Heart left ventricle (tissue), 16 donors: ENCODE results near the gene SIVA1. TPM values are rescaled to one million over a fixed set of nuclear protein-coding genes. Genes with fewer than 3 reads are reported as not detected.

Experiments
- ATAC-seq, 4 donors: fragments of 200-7000 bp; cut with Tn5 transposase; one replicate each; pipeline ENCODE4 v1.9.1; 2020 to 2022; ENCODE audit warnings: moderate library complexity in 4 of 4, mild to moderate bottlenecking in 3 of 4, moderate number of reproducible peaks in 1 of 4
- DNase-seq, 5 donors: peaks; one replicate each; pipeline ENCODE4 v3.0.0-alpha.2; 2020
- H3K27ac ChIP-seq, 12 donors: fragments of 200-600 bp; sonication (generic) in 4 of 12; one replicate each; pipeline versions ENCODE4 v1.5.0 to v1.8.0; 2016 to 2022; ENCODE audit warnings: mild to moderate bottlenecking in 2 of 12
- H3K27me3 ChIP-seq, 9 donors: fragments of 200-600 bp; sonication (generic) in 2 of 9; one replicate each; pipeline versions ENCODE4 v1.5.1 to v1.8.0; 2016 to 2022; ENCODE audit warnings: mild to moderate bottlenecking in 3 of 9
- H3K36me3 ChIP-seq, 9 donors: fragments of 200-600 bp; sonication (generic) in 2 of 9; one replicate each; pipeline versions ENCODE4 v1.5.0 to v1.8.0; 2018 to 2022; ENCODE audit warnings: mild to moderate bottlenecking in 2 of 9
- H3K4me1 ChIP-seq, 12 donors: fragments of 200-600 bp; sonication (generic) in 4 of 12; one replicate each; pipeline versions ENCODE4 v1.5.0 to v1.8.0; 2016 to 2022; ENCODE audit warnings: mild to moderate bottlenecking in 3 of 12
- H3K4me3 ChIP-seq, 12 donors: fragments of 200-600 bp; sonication (generic) in 4 of 12; one replicate each; pipeline versions ENCODE4 v1.5.0 to v1.8.0; 2017 to 2022; ENCODE audit warnings: mild to moderate bottlenecking in 9 of 12, moderate library complexity in 4 of 12
- H3K9me3 ChIP-seq, 12 donors: fragments of 200-600 bp; sonication (generic) in 4 of 12; one replicate each; pipeline versions ENCODE4 v1.5.0 to v1.8.0; 2016 to 2022; ENCODE audit warnings: mild to moderate bottlenecking in 1 of 12
- POLR2A ChIP-seq, 2 donors: fragments of 450-650 bp; IDR thresholded peaks; one replicate each; pipeline ENCODE4 v1.6.1; 2017; ENCODE audit warnings: antibody characterized with exemption in 2 of 2, mild to moderate bottlenecking in 2 of 2, moderate library complexity in 2 of 2
- WGBS, 4 donors: extraction: QIAGEN DNeasy Blood & Tissue Kit in 2 of 4; methylation state at CpG; one replicate each; pipeline versions ENCODE4 v1.1.5 to v1.1.7; 2013 to 2018; 5-methylcytosine and 5-hydroxymethylcytosine counted together
- intact Hi-C, 10 donors: fragments of 100-400 bp; cut with DNase I; formaldehyde crosslinking; loops; one replicate each; pipeline versions ENCODE4 v1.11.1 to v1.14.2; 2022
- polyA plus RNA-seq, 2 donors: library from polyadenylated mRNA; stranded (reverse); fragments of 200-250 nt; gene quantifications; one replicate each; pipeline ENCODE4 v1.2.3, GENCODE V29; 2013
- total RNA-seq, 9 donors: library from RNA; depleted of rRNA in 2 of 9; stranded (reverse); fragments of >200 nt in 2 of 9; fragmentation: NEBNext Ultra II Directional in 3 of 9; extraction: Animal tissue kit (Norgen Biotek cat#: 25700) in 3 of 9; gene quantifications; one replicate each; pipeline versions ENCODE4 v1.1.0 to v1.2.4, GENCODE V29; 2016 to 2023
- TF ChIP-seq, protein P1 (sequence below), 12 donors: fragments of 200-600 bp; sonication (generic) in 4 of 12; IDR thresholded peaks; one replicate each; pipeline versions ENCODE4 v1.5.0 to v1.8.0; 2018 to 2022; ENCODE audit warnings: antibody characterized with exemption in 12 of 12, mild to moderate bottlenecking in 5 of 12
- donor health status: ischemic (EF 13 %, LVEDD 7.1; RV severe dilation, severe dysfunction).
- donor health status: healthy with polysubstance abuse.
- donor health status: DM: no; HTN: yes; CAD: no.
- donor health status: DM: no; HTN: no; CAD: no.
- donor health status: ischemic (EF 25% LVEDD 6.9; RV normal size, moderate dysfunction).
- donor health status: ischemic (EF 25% LVEDD 5.7; RV mildly dilated, moderate dysfunction).
- donor health status: healthy.
- donor health status: DM: yes; HTN: yes; CAD: no.
- donor health status: ischemic (EF 35%, LVEDD 5.7; RV mildly dilated, moderate dysfunction).
- donor health status: nonischemic (EF 11% LVEDD 7.7; RV severe dilation, severe dysfunction).
- donor health status: DM: yes; HTN: yes; CAD: no.
- donor health status: PGD.
- donor health status: ischemic (EF 29% LVEDD 5.4; RV normal size, mild dysfunction).
- donor health status: nonischemic (EF 23%, LVEDD 6.1; RV moderate dilation, normal function).

The SIVA1 gene
- total and polyA plus RNA-seq, 11 donors = 41.0 to 203 (median 57.4) TPM

DNA sequence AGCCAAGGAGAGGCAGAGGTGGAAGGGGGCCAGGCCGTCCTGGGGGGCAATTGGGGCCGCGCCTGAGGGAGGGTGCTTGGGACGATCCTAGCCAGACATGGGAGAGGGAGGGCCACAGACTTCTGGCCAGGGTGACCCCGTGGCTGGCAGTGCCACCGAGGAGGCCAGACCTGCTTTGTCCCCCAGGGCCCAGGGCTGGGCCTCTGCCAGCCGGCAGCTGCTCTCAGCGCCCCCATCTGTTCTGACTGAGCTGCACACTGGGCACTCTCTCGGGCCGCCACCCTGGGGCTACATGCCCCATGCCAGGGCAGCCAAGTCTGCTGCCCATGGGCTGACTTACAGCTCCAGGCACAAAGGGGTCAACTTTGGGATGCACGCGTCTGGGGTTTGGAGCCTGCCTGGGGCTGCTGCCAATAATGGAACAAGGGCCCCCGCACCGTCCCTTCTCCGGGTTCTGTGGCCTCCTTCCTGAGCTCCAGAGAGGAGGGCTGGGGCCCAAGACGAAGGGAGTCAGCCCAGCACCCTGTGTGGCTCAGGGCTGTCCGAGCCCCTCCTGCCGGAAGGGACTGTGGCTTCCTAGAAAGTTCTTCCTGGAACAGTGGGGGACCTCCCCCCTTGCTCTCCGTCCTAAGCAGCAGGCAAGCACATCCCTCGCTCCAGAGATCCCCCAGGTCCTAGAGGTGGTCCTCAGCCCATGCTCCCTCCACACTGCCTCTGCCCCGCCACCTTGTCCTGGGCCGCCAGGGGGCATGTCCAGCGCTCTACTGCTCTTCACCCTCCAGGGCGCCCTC, 27.8 kb upstream of the SIVA1 start:
- H3K4me3 ChIP-seq = peak overlapping the region; percentile 63 to 96 (median 78)
- H3K9me3 ChIP-seq = no peaks in the 10 kb centered on the region
- ATAC-seq (peak; percentile 45 to 65 (median 52)), DNase-seq (peak; percentile 65 to 86 (median 82))
- peaks cover 3 to 76% (median 42%) of the 10 kb centered on the region in 12 donors for H3K4me1 ChIP-seq
- peak overlapping the region; percentile 77 to 98 (median 90) for H3K27ac ChIP-seq
- H3K27me3 ChIP-seq = no peaks in the 10 kb centered on the region
- no peak for TF ChIP-seq POLR2A (IDR thresholded peaks at IDR 0.05)
- TF ChIP-seq, protein P1, sequence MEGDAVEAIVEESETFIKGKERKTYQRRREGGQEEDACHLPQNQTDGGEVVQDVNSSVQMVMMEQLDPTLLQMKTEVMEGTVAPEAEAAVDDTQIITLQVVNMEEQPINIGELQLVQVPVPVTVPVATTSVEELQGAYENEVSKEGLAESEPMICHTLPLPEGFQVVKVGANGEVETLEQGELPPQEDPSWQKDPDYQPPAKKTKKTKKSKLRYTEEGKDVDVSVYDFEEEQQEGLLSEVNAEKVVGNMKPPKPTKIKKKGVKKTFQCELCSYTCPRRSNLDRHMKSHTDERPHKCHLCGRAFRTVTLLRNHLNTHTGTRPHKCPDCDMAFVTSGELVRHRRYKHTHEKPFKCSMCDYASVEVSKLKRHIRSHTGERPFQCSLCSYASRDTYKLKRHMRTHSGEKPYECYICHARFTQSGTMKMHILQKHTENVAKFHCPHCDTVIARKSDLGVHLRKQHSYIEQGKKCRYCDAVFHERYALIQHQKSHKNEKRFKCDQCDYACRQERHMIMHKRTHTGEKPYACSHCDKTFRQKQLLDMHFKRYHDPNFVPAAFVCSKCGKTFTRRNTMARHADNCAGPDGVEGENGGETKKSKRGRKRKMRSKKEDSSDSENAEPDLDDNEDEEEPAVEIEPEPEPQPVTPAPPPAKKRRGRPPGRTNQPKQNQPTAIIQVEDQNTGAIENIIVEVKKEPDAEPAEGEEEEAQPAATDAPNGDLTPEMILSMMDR (IDR thresholded peaks at IDR 0.05) = peak in 7 of 12 donors; percentile 8 to 53 (median 32)
- WGBS, 4 donors = 17 to 29% (median 19%) methylated on average over 11 to 24 of the region's 24 CpGs
- peaks cover 0 to 7% (median 0%) of the 10 kb centered on the region in 9 donors for H3K36me3 ChIP-seq
- intact Hi-C loops = loop anchor here in 2 of 10 donors (10.0 kb wide), 1 partner anchor 140 kb away; no protein-coding TSS in a partner anchor

DNA sequence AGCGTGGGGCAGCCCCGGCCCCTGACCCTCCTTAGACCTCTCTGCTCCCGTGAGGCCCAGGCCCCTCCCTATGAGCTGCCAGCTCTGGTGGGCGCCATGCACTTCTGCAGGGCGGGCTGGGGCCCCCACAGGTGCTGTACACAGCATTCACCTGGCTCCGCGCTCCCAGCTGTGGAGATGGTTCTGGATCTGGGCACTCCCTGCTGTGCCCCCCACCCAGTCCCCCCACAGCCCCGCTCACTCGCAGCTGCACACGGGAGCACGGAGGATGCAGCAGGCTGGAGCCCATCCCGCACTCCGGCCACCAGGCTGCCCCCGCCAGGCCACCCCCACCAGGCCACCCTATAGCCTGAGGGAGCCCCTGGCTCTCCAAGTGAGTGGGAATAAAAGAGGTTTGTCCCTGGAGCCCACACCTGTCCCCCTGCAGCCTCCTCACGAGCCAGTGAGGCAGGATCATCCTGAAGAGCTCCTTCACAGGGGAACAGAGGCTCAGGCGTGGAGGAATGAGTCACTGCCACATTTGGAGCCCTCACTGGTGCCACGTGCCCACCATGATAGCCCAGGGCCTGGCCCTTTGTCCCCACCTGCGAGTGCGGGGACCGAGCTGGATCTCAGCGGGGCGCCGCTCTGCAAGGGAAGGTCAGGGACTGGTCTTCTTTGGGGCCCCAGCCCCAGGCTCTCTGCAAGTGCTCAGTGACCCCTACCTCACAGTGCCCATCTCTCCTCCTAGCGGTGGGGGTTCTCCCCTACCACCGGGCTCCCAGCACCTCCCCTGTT, 27.0 kb upstream of the SIVA1 start:
- DNase-seq (no peak), ATAC-seq (no peak)
- TF ChIP-seq, protein P1 (IDR thresholded peaks at IDR 0.05) = no peak
- no peak for TF ChIP-seq POLR2A (IDR thresholded peaks at IDR 0.05)
- Histone ChIP-seq H3K4me3 (peak overlapping the region in 7 of 12 donors; percentile 63 to 96 (median 83)), H3K27ac (peak overlapping the region; percentile 14 to 98 (median 90)), H3K27me3 (no peaks in the 10 kb centered on the region), H3K36me3 (peaks cover 0 to 7% (median 0%) of the 10 kb centered on the region in 9 donors), H3K4me1 (peaks cover 3 to 82% (median 42%) of the 10 kb centered on the region in 12 donors), H3K9me3 (no peaks in the 10 kb centered on the region)
- intact Hi-C loops = loop anchor here in 2 of 10 donors (10.0 kb wide), 1 partner anchor 141 kb away; no protein-coding TSS in a partner anchor
- WGBS, 4 donors = 47 to 66% (median 62%) methylated on average over 13 to 25 of the region's 25 CpGs

DNA sequence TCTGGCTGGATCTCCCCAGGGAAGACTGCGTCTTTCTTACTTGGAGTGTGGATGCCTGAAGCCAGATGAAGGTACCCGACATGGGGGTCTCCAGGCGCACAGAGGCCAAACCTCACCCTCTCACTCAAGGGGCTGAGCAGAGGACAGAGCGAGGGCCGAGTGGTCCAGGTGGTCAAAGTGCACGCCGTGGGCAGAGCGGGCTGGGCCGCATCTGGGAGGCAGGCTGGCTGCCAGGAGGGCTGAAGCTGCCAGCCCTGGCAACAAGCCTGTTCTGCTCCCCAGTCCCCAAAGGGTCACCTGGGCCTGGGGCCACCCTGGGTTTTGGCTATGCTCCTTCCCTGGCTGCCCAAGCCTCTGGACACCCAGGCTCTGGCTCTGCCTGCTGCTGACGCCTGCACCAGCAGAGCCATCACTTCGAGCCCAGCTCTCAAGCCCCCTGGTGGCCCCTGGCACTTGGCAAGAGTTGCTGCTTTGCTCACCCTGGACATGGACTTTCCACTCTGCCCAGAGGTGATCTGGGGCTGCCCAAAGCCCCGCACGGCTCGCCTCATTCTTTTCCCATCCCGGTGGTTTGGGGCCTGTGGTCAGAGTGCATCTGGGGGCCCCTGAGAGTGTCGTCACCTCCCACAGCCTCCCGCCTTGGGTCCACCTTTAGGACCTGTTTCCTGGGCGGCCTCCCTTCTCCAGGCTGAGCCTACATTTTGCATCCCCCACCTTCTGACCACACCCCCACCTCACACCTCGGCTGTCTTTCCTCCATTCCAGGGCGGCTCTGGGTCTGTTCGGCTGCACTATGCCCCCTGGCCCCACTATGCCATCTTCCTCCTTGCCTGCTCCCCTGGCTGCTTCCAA, 26.1 kb upstream of the SIVA1 start:
- Histone ChIP-seq H3K9me3 (no peaks in the 10 kb centered on the region), H3K4me3 (no peak overlapping the region), H3K27ac (peak overlapping the region in 9 of 12 donors; percentile 29 to 98 (median 89)), H3K27me3 (no peaks in the 10 kb centered on the region), H3K4me1 (peaks cover 3 to 85% (median 43%) of the 10 kb centered on the region in 12 donors), H3K36me3 (peaks cover 0 to under 1% (median 0%) of the 10 kb centered on the region in 9 donors)
- TF ChIP-seq, protein P1 (IDR thresholded peaks at IDR 0.05) = no peak
- TF ChIP-seq POLR2A (IDR thresholded peaks at IDR 0.05) = no peak
- 56 to 73% (median 60%) methylated on average over 16 to 21 of the region's 21 CpGs for WGBS, 4 donors
- ATAC-seq (no peak), DNase-seq (no peak)
- intact Hi-C loops = loop anchor here in 2 of 10 donors (10.0 kb wide), 1 partner anchor 142 kb away; no protein-coding TSS in a partner anchor
